Neutrophil (primary cell): Measurements from ENCODE around the gene VPS50.

ENCODE experiments used
- H3K27ac ChIP-seq: fragments of 200-600 bp; sonication (generic); 2 replicates; pipeline ENCODE4 v1.5.1; 2016; ENCODE audit warnings: mild to moderate bottlenecking, moderate library complexity
- H3K27me3 ChIP-seq: fragments of 200-600 bp; sonication (generic); 2 replicates; pipeline ENCODE4 v1.6.0; 2016; ENCODE audit warnings: mild to moderate bottlenecking
- H3K36me3 ChIP-seq: fragments of 200-600 bp; sonication (generic); 2 replicates; pipeline ENCODE4 v1.5.1; 2017
- H3K4me1 ChIP-seq, 2 experiments: fragments of 200-600 bp in 1 of 2; sonication (generic) in 1 of 2; 1 replicate in 1 of 2; 2 replicates in 1 of 2; pipeline versions ENCODE4 v1.5.1 to v1.6.1; 2013 to 2016; ENCODE audit warnings: low read depth in 1 of 2, low read length in 1 of 2, mild to moderate bottlenecking in 1 of 2, moderate library complexity in 1 of 2; ENCODE audit not compliant: control insufficient read depth in 1 of 2, insufficient read depth in 1 of 2
- H3K4me3 ChIP-seq, 2 experiments: fragments of 200-600 bp in 1 of 2; sonication (generic) in 1 of 2; 1 replicate in 1 of 2; 2 replicates in 1 of 2; pipeline ENCODE4 v1.5.1; 2013 to 2016; ENCODE audit warnings: low read depth in 1 of 2, low read length in 1 of 2, mild to moderate bottlenecking in 1 of 2, moderate library complexity in 1 of 2
- H3K9me3 ChIP-seq: fragments of 200-600 bp; sonication (generic); 2 replicates; pipeline ENCODE4 v1.5.1; 2016
- TF ChIP-seq, protein P1 (sequence below): fragments of 200-600 bp; sonication (generic); IDR thresholded peaks from 2 replicates; pipeline ENCODE4 v1.5.1; 2016; ENCODE audit warnings: antibody characterized with exemption

Gene VPS50, protein sequence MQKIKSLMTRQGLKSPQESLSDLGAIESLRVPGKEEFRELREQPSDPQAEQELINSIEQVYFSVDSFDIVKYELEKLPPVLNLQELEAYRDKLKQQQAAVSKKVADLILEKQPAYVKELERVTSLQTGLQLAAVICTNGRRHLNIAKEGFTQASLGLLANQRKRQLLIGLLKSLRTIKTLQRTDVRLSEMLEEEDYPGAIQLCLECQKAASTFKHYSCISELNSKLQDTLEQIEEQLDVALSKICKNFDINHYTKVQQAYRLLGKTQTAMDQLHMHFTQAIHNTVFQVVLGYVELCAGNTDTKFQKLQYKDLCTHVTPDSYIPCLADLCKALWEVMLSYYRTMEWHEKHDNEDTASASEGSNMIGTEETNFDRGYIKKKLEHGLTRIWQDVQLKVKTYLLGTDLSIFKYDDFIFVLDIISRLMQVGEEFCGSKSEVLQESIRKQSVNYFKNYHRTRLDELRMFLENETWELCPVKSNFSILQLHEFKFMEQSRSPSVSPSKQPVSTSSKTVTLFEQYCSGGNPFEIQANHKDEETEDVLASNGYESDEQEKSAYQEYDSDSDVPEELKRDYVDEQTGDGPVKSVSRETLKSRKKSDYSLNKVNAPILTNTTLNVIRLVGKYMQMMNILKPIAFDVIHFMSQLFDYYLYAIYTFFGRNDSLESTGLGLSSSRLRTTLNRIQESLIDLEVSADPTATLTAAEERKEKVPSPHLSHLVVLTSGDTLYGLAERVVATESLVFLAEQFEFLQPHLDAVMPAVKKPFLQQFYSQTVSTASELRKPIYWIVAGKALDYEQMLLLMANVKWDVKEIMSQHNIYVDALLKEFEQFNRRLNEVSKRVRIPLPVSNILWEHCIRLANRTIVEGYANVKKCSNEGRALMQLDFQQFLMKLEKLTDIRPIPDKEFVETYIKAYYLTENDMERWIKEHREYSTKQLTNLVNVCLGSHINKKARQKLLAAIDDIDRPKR

DNA sequence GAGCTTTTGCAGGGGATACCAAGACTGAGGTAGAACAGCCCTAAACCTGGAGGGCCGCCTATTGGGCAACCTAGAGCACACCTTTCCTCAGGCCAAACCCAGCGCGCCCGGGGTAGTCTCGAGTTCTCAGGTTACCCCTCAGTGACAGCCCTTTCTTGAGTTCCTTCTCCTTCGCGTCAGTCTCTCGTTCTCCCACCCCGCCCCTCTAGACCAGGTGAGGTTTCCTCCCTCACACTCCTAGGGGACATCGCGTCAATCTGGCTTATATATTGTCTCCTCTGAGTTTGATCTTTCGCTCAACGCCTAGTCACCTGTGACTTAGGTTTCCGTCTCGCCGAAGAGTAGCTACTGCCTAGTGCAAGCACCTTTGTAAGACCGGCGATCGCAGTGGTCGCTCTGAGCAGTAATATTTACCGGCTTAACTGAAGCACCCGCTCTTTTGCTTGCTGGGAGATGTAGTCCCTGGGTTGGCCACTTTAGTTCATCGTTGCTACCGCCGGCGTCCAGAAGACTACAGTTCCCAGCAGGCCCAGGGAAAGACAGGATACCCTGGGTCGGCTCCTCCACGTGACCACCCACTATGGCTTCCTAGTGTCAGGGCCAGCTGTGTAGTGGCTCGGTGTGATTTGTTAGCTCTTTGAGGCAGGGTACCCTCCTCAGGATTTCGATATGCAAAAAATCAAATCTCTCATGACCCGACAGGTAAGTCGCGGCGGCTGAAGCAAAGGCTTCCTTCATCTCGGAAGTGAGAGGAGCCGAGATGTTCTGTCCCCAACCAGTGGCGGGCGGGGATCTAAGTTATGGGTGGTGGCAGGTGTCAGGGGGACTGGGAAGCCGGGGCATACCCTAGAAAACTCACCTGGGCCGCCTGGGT is at the start of gene VPS50:
TSS of gene VPS50 (plus strand) at position 568 of the 874 bp plus-strand sequence. CDS start at position 670, 102 bp downstream.
- Histone ChIP-seq H3K9me3 (no peaks in the 10 kb centered on the region), H3K4me1 (peaks cover 27 to 30% of the 10 kb centered on the region in 2 experiments), H3K36me3 (no peaks in the 10 kb centered on the region), H3K27me3 (no peaks in the 10 kb centered on the region), H3K4me3 (peak within 1 kb of the TSS; percentile 80 to 87), H3K27ac (peak within 1 kb of the TSS; percentile 82)
- TF ChIP-seq, protein P1, sequence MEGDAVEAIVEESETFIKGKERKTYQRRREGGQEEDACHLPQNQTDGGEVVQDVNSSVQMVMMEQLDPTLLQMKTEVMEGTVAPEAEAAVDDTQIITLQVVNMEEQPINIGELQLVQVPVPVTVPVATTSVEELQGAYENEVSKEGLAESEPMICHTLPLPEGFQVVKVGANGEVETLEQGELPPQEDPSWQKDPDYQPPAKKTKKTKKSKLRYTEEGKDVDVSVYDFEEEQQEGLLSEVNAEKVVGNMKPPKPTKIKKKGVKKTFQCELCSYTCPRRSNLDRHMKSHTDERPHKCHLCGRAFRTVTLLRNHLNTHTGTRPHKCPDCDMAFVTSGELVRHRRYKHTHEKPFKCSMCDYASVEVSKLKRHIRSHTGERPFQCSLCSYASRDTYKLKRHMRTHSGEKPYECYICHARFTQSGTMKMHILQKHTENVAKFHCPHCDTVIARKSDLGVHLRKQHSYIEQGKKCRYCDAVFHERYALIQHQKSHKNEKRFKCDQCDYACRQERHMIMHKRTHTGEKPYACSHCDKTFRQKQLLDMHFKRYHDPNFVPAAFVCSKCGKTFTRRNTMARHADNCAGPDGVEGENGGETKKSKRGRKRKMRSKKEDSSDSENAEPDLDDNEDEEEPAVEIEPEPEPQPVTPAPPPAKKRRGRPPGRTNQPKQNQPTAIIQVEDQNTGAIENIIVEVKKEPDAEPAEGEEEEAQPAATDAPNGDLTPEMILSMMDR: peak; percentile 52

DNA sequence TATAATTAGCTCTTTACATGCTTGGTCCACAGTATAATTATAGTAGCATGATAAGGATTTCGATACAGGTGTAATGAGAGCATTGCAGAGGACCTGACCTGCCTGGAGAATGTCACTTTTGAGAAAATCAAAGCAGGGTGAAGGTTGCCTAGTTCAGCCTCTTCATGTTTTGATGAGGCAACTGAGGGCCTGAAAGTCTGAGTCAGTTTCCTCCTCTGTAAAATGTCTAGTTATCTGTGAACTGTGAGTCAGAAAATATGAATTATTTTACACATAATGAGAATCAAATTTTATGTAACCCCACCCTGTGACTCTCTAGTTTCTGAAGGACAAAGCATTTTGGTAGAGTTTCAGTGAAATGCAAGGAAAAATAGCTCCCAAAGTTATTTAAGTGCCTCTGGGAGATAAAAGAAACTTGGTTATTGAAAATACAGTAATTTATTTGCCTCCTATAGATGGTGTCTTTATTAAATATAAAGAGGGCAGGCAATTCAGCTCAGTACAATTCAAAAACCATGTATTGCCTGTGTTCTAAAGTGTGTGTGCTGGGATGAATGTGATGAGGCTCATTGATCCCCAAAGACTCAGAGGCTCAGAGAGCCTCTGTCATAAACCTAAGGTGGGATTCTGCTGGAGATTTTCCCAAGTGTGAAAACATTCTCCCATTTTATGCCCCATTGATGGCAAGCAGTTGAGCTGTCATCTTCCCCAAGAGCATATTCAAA is 46.7 kb upstream of the VPS50 start:
- H3K27me3 ChIP-seq: peaks cover 80% of the 10 kb centered on the region
- no peak overlapping the region for H3K4me3 ChIP-seq
- TF ChIP-seq, protein P1: no peak
- H3K9me3 ChIP-seq: no peaks in the 10 kb centered on the region
- H3K4me1 ChIP-seq: no peaks in the 10 kb centered on the region
- no peak overlapping the region for H3K27ac ChIP-seq
- H3K36me3 ChIP-seq: no peaks in the 10 kb centered on the region

DNA sequence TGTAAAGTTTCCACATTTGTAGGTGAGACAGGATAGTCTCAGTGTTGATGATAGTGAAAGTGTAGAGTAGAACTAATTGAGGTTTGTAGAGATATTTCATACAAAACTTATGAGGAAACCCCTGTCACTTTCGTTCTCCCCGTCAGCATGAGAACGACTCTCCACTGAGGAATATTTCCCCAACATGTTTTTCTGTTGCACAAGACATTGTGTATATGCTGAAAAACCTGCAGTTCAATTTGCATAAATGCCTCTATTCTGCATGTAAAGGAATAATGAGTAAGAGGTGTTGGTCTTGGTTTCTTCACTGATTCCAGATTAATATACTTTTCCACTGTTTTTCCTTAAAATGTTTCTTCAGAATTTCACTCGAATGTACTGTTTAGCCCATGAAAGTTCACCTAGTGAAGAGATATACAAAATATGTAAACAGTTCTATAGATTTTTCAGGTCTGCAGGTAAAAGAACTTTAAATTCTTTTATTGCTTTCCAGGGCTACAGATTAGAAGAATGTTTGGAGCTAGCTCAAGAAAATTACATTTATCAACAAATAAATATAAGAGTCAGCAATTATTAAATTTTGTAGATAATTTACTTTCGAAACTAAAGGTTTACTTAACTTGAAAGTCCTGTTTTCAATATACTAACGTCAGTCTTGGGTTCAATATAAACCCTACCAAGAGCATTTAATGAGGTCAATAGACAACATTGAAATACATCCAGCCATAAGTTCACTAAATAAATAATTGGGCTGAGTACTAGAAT is 43.1 kb upstream of the VPS50 start:
- peaks cover 69% of the 10 kb centered on the region for H3K27me3 ChIP-seq
- TF ChIP-seq, protein P1: no peak
- no peaks in the 10 kb centered on the region for H3K4me1 ChIP-seq
- H3K27ac ChIP-seq: no peak overlapping the region
- no peaks in the 10 kb centered on the region for H3K9me3 ChIP-seq
- H3K4me3 ChIP-seq: no peak overlapping the region
- H3K36me3 ChIP-seq: no peaks in the 10 kb centered on the region

DNA sequence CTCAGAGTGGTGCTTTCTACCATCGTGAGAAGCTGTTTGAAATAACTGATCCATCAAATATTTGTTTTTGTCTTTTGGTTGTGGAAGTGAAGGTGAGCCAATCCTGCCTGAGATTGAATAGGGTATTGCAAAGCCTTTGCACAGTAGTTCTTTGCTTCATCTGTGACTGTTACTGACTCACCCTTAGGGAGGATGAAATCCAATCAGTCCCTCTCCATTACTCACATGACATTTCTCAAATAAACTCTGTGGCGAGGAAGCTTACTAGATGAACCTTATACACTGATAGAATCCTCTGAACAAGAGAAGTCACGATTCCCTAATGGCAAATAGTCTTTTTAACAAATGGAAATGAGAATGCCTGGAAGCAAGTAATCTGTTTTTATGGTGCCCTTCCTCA is 37.8 kb upstream of the VPS50 start:
- Histone ChIP-seq H3K9me3 (no peaks in the 10 kb centered on the region), H3K36me3 (no peaks in the 10 kb centered on the region), H3K4me3 (no peak overlapping the region), H3K27ac (no peak overlapping the region), H3K27me3 (peaks cover 26% of the 10 kb centered on the region), H3K4me1 (no peaks in the 10 kb centered on the region)
- TF ChIP-seq, protein P1: no peak
